HCT116 (cell line): ENCODE results near the gene COL20A1. TPM values are rescaled to one million over a fixed set of nuclear protein-coding genes. Genes with fewer than 3 reads are reported as not detected.

Source experiments
- ATAC-seq: fragments of 200-7000 bp; cut with Tn5 transposase; 2 replicates; pipeline ENCODE4 v1.9.1; 2020; ENCODE audit warnings: mild to moderate bottlenecking, moderate library complexity
- BruUV-seq: library from RNA; stranded (reverse); fragments of 400-500 nt; replicated peaks from 2 replicates; lab custom pipeline; 2021; lab: Mats Ljungman, UMichigan
- CTCF ChIA-PET: fragments of 300-600 bp; sonication (Branson Sonifier 250); formaldehyde crosslinking; loops from one replicate; lab custom pipeline; 2021; ENCODE audit warnings: antibody characterized with exemption; lab: Charles Lee
- POLR2A ChIA-PET: fragments of 300-600, 350-600 bp; sonication (Branson Sonifier 250); formaldehyde crosslinking; loops from one replicate; lab custom pipeline; 2021; ENCODE audit warnings: antibody characterized with exemption; lab: Charles Lee
- RAD21 ChIA-PET, 2 experiments: fragments of 300-600 bp; sonication (Branson Sonifier 250); formaldehyde crosslinking; loops; one replicate each; lab custom pipeline; 2023; ENCODE audit warnings: low total read pairs in 2 of 2; ENCODE audit not compliant: uncharacterized antibody in 2 of 2, unreplicated experiment in 2 of 2, low non-redundant PET in 1 of 2; lab: Charles Lee
- DNase-seq: peaks from one replicate; pipeline ENCODE4 v3.0.0-alpha.2; 2010; ENCODE audit warnings: low read depth, low spot score
- H2AFZ ChIP-seq: fragments of 200-600 bp; shearing (Covaris generic), sonication (generic); 2 replicates; pipeline ENCODE4 v1.6.1; 2017; ENCODE audit warnings: low read depth, mixed run types, mixed read lengths, antibody characterized with exemption, low read length; ENCODE audit not compliant: poor library complexity, severe bottlenecking
- H3K27ac ChIP-seq: 2 replicates; pipeline ENCODE4 v1.5.1; 2012; ENCODE audit warnings: low read depth, low read length
- H3K27me3 ChIP-seq: fragments of 200-600 bp; sonication (generic); 2 replicates; pipeline ENCODE4 v1.6.1; 2016; ENCODE audit warnings: mixed run types, low read length, mixed read lengths; ENCODE audit not compliant: insufficient read depth
- H3K36me3 ChIP-seq, 2 experiments: fragments of 200-500 bp in 1 of 2; fragments of 200-600 bp in 1 of 2; sonication (Bioruptor generic) in 1 of 2; sonication (generic) in 1 of 2; 2 replicates each; pipeline versions ENCODE4 v1.5.1 to v1.6.1; 2014 to 2016; ENCODE audit warnings: low read length in 2 of 2, inconsistent platforms in 1 of 2, mixed read lengths in 1 of 2, mixed run types in 1 of 2; ENCODE audit not compliant: insufficient read depth in 2 of 2, control insufficient read depth in 1 of 2
- H3K4me1 ChIP-seq, 2 experiments: fragments of 200-600 bp in 1 of 2; sonication (generic) in 1 of 2; 2 replicates each; pipeline versions ENCODE4 v1.5.1 to v1.6.1; 2012 to 2017; ENCODE audit warnings: low read length in 2 of 2, inconsistent platforms in 1 of 2, mild to moderate bottlenecking in 1 of 2, mixed read lengths in 1 of 2, mixed run types in 1 of 2, moderate library complexity in 1 of 2; ENCODE audit not compliant: insufficient read depth in 2 of 2, control insufficient read depth in 1 of 2
- H3K4me2 ChIP-seq: fragments of 200-600 bp; sonication (generic); 2 replicates; pipeline ENCODE4 v1.6.1; 2017; ENCODE audit warnings: mixed run types, low read length, mixed read lengths
- H3K4me3 ChIP-seq, 2 experiments: fragments of 200-600 bp in 1 of 2; sonication (generic) in 1 of 2; replicated peaks in 1 of 2; 2 replicates each; pipeline ENCODE4 v1.5.1; 2011 to 2016; ENCODE audit warnings: low read length in 2 of 2, control low read depth in 1 of 2, low read depth in 1 of 2, mild to moderate bottlenecking in 1 of 2, mixed read lengths in 1 of 2, mixed run types in 1 of 2
- H3K79me2 ChIP-seq: fragments of 200-600 bp; sonication (generic); 2 replicates; pipeline ENCODE4 v1.6.1; 2017; ENCODE audit warnings: mild to moderate bottlenecking, mixed run types, low read length, moderate library complexity, mixed read lengths; ENCODE audit not compliant: insufficient read depth
- H3K9ac ChIP-seq: fragments of 200-600 bp; sonication (generic); 2 replicates; pipeline ENCODE4 v1.6.1; 2016; ENCODE audit warnings: low read length, mixed read lengths
- H3K9me2 ChIP-seq: fragments of 200-600 bp; sonication (generic), shearing (Covaris generic); 2 replicates; pipeline ENCODE4 v1.6.1; 2017; ENCODE audit warnings: mixed run types, mild to moderate bottlenecking, moderate library complexity; ENCODE audit not compliant: insufficient read depth
- H3K9me3 ChIP-seq, 2 experiments: fragments of 200-500 bp in 1 of 2; fragments of 200-600 bp in 1 of 2; sonication (Bioruptor generic) in 1 of 2; sonication (generic) in 1 of 2; 2 replicates each; pipeline ENCODE4 v1.6.1; 2014 to 2017; ENCODE audit warnings: low read length in 2 of 2, mixed read lengths in 2 of 2, inconsistent platforms in 1 of 2, low read depth in 1 of 2, mild to moderate bottlenecking in 1 of 2, mixed run types in 1 of 2, moderate library complexity in 1 of 2; ENCODE audit not compliant: control insufficient read depth in 1 of 2, insufficient read depth in 1 of 2
- H4K20me1 ChIP-seq: fragments of 200-600 bp; sonication (generic), shearing (Covaris generic); 2 replicates; pipeline ENCODE4 v1.6.1; 2017; ENCODE audit warnings: mixed run types, mild to moderate bottlenecking, moderate library complexity; ENCODE audit not compliant: insufficient read depth
- CEBPB ChIP-seq: IDR thresholded peaks from 2 replicates; pipeline ENCODE4 v1.6.1; 2012; ENCODE audit warnings: low read depth
- CTCF ChIP-seq, 3 experiments: fragments of 200-600 bp in 1 of 3; sonication (generic) in 1 of 3; IDR thresholded peaks in 2 of 3; conservative IDR thresholded peaks in 1 of 3; 2 replicates each; pipeline ENCODE4 v1.5.1; 2012 to 2017; ENCODE audit warnings: low read depth in 2 of 3, low read length in 2 of 3, antibody characterized with exemption in 1 of 3, borderline replicate concordance in 1 of 3, control low read depth in 1 of 3, mild to moderate bottlenecking in 1 of 3, mixed read lengths in 1 of 3, mixed run types in 1 of 3, moderate library complexity in 1 of 3; ENCODE audit not compliant: insufficient read depth in 1 of 3
- EGR1 ChIP-seq: IDR thresholded peaks from 2 replicates; pipeline ENCODE4 v1.6.1; 2012; ENCODE audit warnings: low read depth
- ELF1 ChIP-seq: IDR thresholded peaks from 2 replicates; pipeline ENCODE4 v1.6.1; 2012; ENCODE audit warnings: low read depth, borderline replicate concordance
- JUND ChIP-seq: IDR thresholded peaks from 2 replicates; pipeline ENCODE4 v1.6.1; 2012
- POLR2A ChIP-seq: IDR thresholded peaks from 2 replicates; pipeline ENCODE4 v1.7.0; 2011; ENCODE audit warnings: borderline replicate concordance; ENCODE audit not compliant: insufficient read depth, insufficient read length; ENCODE audit errors: extremely low read depth
- POLR2AphosphoS5 ChIP-seq: IDR thresholded peaks from 2 replicates; pipeline ENCODE4 v1.6.1; 2011; ENCODE audit warnings: mild to moderate bottlenecking, low read depth, low read length, moderate library complexity
- SIN3A ChIP-seq: IDR thresholded peaks from 2 replicates; pipeline ENCODE4 v1.6.1; 2012; ENCODE audit warnings: low read depth
- SP1 ChIP-seq: IDR thresholded peaks from 2 replicates; pipeline ENCODE4 v1.6.1; 2012; ENCODE audit warnings: low read depth
- ZFX ChIP-seq: fragments of 450-650 bp; IDR thresholded peaks from 2 replicates; pipeline ENCODE4 v1.6.1; 2017
- intact Hi-C: fragments of 100-400 bp; cut with micrococcal nuclease; formaldehyde crosslinking; loops from 2 replicates; pipeline ENCODE4 v1.10.0; 2022
- total RNA-seq: library from RNA; stranded (reverse); gene quantifications from one replicate; pipeline ENCODE4 v1.2.1, GENCODE V29; 2021; ENCODE audit not compliant: unreplicated experiment
- TF ChIP-seq, protein P1 (sequence below): IDR thresholded peaks from 2 replicates; pipeline ENCODE4 v1.6.1; 2011; ENCODE audit warnings: mild to moderate bottlenecking, low read length, moderate library complexity; ENCODE audit not compliant: insufficient replicate concordance; ENCODE audit errors: extremely low read depth

COL20A1 gene
- total RNA-seq, 1 experiment from 2014 or later, result 0.34 TPM

DNA sequence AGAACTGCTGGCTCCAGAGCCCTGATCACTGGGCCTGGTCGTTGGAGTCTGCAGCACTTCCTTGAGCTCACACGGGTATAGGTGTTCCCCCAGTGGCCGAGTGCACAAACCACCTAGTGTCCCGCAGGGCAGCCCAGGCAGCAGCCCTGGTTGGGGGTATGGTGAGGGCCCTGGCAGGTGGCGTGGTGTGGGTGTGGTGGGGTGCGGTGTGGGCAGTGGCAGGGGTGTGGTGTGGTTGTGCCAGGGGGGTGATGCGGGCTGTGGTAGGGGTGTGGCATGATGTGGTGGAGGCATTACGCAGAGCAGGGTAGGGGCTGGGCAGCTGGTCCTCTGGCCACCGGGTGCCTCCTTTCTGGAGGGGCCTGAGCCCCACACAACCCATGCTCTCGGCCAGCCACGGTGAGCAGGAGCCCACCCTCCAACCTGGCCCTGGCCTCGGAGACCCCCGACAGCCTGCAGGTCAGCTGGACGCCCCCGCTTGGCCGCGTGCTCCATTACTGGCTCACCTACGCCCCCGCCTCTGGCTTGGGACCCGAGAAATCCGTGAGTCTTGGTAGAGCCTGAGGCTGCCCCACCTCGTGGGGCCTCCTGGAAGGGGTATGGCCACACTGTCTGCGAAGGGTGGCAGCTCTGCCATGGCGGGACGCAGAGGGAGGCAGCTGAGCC, 20.5 kb downstream of the COL20A1 start:
- intact Hi-C loops, result no loop called here
- no peaks in the 10 kb centered on the region for H3K9me2 ChIP-seq
- RAD21 ChIA-PET, result no interaction called here
- no peaks in the 10 kb centered on the region for H3K36me3 ChIP-seq
- no peak for TF ChIP-seq JUND
- no peak for TF ChIP-seq POLR2A
- TF ChIP-seq EGR1, result no peak
- TF ChIP-seq CTCF (IDR thresholded peaks at IDR 0.05 in 2 of 3, conservative IDR thresholded peaks at IDR 0.05 in 1 of 3; ENCODE audit: borderline replicate concordance in 1 of 3, insufficient read depth in 1 of 3, low read depth in 2 of 3, low read length in 2 of 3), result no peak
- TF ChIP-seq CEBPB, result no peak
- no peak for TF ChIP-seq ELF1
- no peak for TF ChIP-seq POLR2AphosphoS5
- TF ChIP-seq SP1, result no peak
- TF ChIP-seq SIN3A, result no peak
- TF ChIP-seq ZFX, result no peak
- TF ChIP-seq, protein P1, sequence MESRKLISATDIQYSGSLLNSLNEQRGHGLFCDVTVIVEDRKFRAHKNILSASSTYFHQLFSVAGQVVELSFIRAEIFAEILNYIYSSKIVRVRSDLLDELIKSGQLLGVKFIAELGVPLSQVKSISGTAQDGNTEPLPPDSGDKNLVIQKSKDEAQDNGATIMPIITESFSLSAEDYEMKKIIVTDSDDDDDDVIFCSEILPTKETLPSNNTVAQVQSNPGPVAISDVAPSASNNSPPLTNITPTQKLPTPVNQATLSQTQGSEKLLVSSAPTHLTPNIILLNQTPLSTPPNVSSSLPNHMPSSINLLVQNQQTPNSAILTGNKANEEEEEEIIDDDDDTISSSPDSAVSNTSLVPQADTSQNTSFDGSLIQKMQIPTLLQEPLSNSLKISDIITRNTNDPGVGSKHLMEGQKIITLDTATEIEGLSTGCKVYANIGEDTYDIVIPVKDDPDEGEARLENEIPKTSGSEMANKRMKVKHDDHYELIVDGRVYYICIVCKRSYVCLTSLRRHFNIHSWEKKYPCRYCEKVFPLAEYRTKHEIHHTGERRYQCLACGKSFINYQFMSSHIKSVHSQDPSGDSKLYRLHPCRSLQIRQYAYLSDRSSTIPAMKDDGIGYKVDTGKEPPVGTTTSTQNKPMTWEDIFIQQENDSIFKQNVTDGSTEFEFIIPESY, result no peak
- TF ChIP-seq, all 23 proteins: peak for 0
- no peak overlapping the region for H3K4me2 ChIP-seq
- DNase-seq, result no peak
- ChIA-PET CTCF (no interaction called here), POLR2A (no interaction called here)
- no peak for ATAC-seq
- no peak overlapping the region for H3K9ac ChIP-seq
- no peaks in the 10 kb centered on the region for H4K20me1 ChIP-seq
- H3K4me1 ChIP-seq, result no peaks in the 10 kb centered on the region
- H3K9me3 ChIP-seq, result no peaks in the 10 kb centered on the region
- BruUV-seq, result no TSS peak
- H3K79me2 ChIP-seq, result no peaks in the 10 kb centered on the region
- H3K4me3 ChIP-seq, result no peak overlapping the region
- no peak overlapping the region for H2AFZ ChIP-seq
- no peak overlapping the region; the same call in 1 of the 2 replicates for H3K27ac ChIP-seq
- no peaks in the 10 kb centered on the region for H3K27me3 ChIP-seq
